Retinal pigment epithelial cell (primary cell): ENCODE data around the gene C19orf38.

Source experiments
- DNase-seq: peaks from one replicate; pipeline ENCODE4 v3.0.0-alpha.2; 2010; ENCODE audit warnings: low read depth
- H3K4me3 ChIP-seq: 2 replicates; pipeline ENCODE4 v1.5.1; 2011; ENCODE audit warnings: mild to moderate bottlenecking, low read length, control low read depth, moderate library complexity
- TF ChIP-seq, protein P1 (sequence below): conservative IDR thresholded peaks from 2 replicates; pipeline ENCODE4 v1.5.1; 2011; ENCODE audit warnings: low read depth, low read length, control low read depth, inconsistent platforms

The C19orf38 gene

DNA sequence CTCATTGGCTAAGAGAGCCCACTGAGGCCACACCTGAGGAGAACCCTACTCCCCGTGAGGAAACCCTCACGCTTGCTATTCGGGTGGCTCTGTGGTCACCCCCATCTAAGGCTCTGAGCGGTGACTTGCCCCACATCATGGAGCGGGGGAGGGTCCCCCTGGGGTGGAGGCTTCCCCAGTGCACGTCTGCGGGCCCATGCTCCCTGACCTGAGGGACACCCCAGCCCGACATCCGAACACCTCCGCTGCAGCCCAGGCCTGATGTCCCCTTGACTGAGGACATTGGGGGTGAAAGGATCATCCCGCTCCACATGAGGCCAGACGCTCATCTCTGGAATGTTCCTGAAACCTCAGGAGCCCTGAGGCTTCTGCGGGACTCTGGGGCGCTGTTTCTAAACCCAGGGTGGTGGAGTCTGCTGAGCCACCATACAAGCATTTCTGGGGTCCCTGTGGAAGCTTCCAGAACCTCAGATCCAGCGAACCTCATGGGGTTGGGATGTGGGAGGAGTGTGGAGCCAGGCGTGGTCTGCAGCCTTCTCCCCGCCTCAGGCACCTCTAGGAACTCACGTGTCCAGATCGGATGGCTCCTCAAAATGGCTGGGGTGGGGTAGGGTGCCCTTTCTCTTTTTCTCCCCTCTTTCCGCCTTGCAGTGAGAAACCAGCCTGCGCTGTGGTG, 32.1 kb upstream of the C19orf38 start:
- DNase-seq, result no peak
- no peak overlapping the region for H3K4me3 ChIP-seq
- TF ChIP-seq, protein P1, sequence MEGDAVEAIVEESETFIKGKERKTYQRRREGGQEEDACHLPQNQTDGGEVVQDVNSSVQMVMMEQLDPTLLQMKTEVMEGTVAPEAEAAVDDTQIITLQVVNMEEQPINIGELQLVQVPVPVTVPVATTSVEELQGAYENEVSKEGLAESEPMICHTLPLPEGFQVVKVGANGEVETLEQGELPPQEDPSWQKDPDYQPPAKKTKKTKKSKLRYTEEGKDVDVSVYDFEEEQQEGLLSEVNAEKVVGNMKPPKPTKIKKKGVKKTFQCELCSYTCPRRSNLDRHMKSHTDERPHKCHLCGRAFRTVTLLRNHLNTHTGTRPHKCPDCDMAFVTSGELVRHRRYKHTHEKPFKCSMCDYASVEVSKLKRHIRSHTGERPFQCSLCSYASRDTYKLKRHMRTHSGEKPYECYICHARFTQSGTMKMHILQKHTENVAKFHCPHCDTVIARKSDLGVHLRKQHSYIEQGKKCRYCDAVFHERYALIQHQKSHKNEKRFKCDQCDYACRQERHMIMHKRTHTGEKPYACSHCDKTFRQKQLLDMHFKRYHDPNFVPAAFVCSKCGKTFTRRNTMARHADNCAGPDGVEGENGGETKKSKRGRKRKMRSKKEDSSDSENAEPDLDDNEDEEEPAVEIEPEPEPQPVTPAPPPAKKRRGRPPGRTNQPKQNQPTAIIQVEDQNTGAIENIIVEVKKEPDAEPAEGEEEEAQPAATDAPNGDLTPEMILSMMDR, result no peak

GRCh38 chr19:10816691-10817090, 31.5 kb upstream of the C19orf38 start:
- TF ChIP-seq, protein P1, result no peak
- no peak overlapping the region for H3K4me3 ChIP-seq
- no peak for DNase-seq

GRCh38 chr19:10817291-10818038, 30.8 kb upstream of the C19orf38 start:
- no peak for DNase-seq
- TF ChIP-seq, protein P1, result no peak
- H3K4me3 ChIP-seq, result no peak overlapping the region

GRCh38 chr19:10818301-10819123, 29.7 kb upstream of the C19orf38 start:
- TF ChIP-seq, protein P1, result no peak
- no peak for DNase-seq
- H3K4me3 ChIP-seq, result no peak overlapping the region

- H3K4me3 ChIP-seq, result no peak overlapping the region
- TF ChIP-seq, protein P1, result no peak
- DNase-seq, result no peak
Observed at GRCh38 chr19:10819124-10820060, 28.8 kb upstream of the C19orf38 start.

GRCh38 chr19:10820173-10820572, 28.0 kb upstream of the C19orf38 start:
- TF ChIP-seq, protein P1, result peak; percentile 50
- H3K4me3 ChIP-seq, result no peak overlapping the region
- DNase-seq, result no peak
